ENCODE results near the gene WWOX.

Gene WWOX

DNA sequence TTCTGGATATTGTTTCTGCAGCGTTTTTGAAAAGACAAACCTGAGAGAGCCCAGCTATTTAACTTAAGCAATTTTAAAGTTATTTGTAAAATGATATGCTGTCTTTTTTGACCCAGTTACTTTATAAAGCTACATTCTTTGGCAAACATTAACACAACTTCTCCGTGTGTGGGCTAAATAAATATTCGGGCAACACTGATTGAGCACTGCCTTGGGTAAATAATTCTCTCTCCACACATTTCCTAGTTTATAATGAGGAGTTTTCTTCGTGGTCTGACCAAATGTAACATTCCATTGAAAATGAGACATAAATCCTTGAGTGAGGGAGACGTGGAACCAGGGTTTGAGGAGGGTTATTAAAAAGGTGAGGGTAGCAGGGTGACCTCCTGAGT is 142.8 kb downstream of the WWOX start:
- H3K4me3 ChIP-seq (ENCODE audit: low read length): no peak overlapping the region
- H3F3A ChIP-seq (ENCODE audit: insufficient read depth, low read length): no peaks in the 10 kb centered on the region
- no peaks in the 10 kb centered on the region for H3K36me3 ChIP-seq (replicated peaks; ENCODE audit: insufficient read depth, low read length)
- no peaks in the 10 kb centered on the region for H3K27me3 ChIP-seq (replicated peaks; ENCODE audit: insufficient read depth, low read length)
- H2AFZ ChIP-seq (ENCODE audit: low read length): no peak overlapping the region
- no peak overlapping the region for H3K27ac ChIP-seq (ENCODE audit: low read length)
- no peak overlapping the region for H3K4me2 ChIP-seq (ENCODE audit: low read depth, low read length)
- H3K9me2 ChIP-seq (replicated peaks; ENCODE audit: insufficient read depth, low read length): no peaks in the 10 kb centered on the region
- no peaks in the 10 kb centered on the region for H4K20me1 ChIP-seq (ENCODE audit: insufficient read depth, low read length)
- no peaks in the 10 kb centered on the region for H3K4me1 ChIP-seq (ENCODE audit: low read length)
- no peak overlapping the region for H3K9ac ChIP-seq (ENCODE audit: low read length)
- DNase-seq: no peak
- H3K9me3 ChIP-seq (replicated peaks; ENCODE audit: insufficient read depth, low read length): no peaks in the 10 kb centered on the region
- TF ChIP-seq EZH2phosphoT487 (IDR thresholded peaks at IDR 0.05; ENCODE audit: low read length): no peak
- TF ChIP-seq, protein P1, sequence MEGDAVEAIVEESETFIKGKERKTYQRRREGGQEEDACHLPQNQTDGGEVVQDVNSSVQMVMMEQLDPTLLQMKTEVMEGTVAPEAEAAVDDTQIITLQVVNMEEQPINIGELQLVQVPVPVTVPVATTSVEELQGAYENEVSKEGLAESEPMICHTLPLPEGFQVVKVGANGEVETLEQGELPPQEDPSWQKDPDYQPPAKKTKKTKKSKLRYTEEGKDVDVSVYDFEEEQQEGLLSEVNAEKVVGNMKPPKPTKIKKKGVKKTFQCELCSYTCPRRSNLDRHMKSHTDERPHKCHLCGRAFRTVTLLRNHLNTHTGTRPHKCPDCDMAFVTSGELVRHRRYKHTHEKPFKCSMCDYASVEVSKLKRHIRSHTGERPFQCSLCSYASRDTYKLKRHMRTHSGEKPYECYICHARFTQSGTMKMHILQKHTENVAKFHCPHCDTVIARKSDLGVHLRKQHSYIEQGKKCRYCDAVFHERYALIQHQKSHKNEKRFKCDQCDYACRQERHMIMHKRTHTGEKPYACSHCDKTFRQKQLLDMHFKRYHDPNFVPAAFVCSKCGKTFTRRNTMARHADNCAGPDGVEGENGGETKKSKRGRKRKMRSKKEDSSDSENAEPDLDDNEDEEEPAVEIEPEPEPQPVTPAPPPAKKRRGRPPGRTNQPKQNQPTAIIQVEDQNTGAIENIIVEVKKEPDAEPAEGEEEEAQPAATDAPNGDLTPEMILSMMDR (IDR thresholded peaks at IDR 0.05; ENCODE audit: low read length): no peak
- TF ChIP-seq EZH2 (optimal IDR thresholded peaks at IDR 0.05; ENCODE audit: low read depth, low read length): no peak
- no peaks in the 10 kb centered on the region for H3K79me2 ChIP-seq (ENCODE audit: low read length)

DNA sequence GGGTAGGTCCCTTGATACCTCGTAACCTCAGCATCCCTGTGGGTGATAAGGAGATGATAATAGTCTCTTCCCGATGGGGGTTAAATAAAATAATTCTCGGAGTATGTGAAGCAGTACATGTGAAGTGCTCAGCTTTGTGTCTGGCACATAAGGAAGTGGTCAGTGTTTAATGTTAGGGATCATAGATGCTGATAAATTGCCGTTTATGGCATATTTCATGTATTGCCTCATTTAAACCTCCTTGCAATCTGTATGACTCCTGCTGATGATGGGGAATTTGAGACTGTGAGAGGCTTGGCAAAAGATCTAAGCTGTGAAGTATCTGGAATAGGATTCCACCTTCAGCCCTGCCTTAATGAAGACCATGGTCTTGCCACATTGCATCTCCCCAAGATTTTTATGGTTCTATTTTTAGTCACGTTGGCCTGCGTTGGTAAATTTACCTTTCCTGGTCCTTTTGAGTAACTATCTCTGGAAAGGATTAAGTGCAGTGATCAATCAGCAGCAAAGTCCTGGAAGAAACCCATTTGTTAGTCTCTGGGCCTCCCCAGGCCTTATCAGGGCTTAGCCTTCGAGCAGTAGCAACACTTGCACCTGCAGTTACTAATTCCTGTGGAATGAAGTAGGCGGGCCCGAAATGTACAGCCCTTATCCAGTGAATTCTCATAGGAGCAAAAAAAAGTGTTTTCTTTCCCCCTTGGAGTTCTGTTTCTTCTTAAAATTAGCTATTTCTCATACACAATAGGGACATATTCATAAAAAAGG is 144.9 kb downstream of the WWOX start:
- Histone ChIP-seq H3K9me2 (replicated peaks; ENCODE audit: insufficient read depth, low read length) (no peaks in the 10 kb centered on the region), H3K9ac (ENCODE audit: low read length) (no peak overlapping the region), H3K36me3 (replicated peaks; ENCODE audit: insufficient read depth, low read length) (no peaks in the 10 kb centered on the region), H3K4me1 (ENCODE audit: low read length) (no peaks in the 10 kb centered on the region), H4K20me1 (ENCODE audit: insufficient read depth, low read length) (no peaks in the 10 kb centered on the region), H3K4me2 (ENCODE audit: low read depth, low read length) (no peak overlapping the region), H3K79me2 (ENCODE audit: low read length) (no peaks in the 10 kb centered on the region), H3K9me3 (replicated peaks; ENCODE audit: insufficient read depth, low read length) (no peaks in the 10 kb centered on the region), H3K27ac (ENCODE audit: low read length) (no peak overlapping the region), H2AFZ (ENCODE audit: low read length) (no peak overlapping the region), H3K27me3 (replicated peaks; ENCODE audit: insufficient read depth, low read length) (no peaks in the 10 kb centered on the region), H3F3A (ENCODE audit: insufficient read depth, low read length) (no peaks in the 10 kb centered on the region), H3K4me3 (ENCODE audit: low read length) (no peak overlapping the region)
- no peak for DNase-seq
- TF ChIP-seq, protein P1 (IDR thresholded peaks at IDR 0.05; ENCODE audit: low read length): no peak
- TF ChIP-seq EZH2 (optimal IDR thresholded peaks at IDR 0.05; ENCODE audit: low read depth, low read length): no peak
- no peak for TF ChIP-seq EZH2phosphoT487 (IDR thresholded peaks at IDR 0.05; ENCODE audit: low read length)

DNA sequence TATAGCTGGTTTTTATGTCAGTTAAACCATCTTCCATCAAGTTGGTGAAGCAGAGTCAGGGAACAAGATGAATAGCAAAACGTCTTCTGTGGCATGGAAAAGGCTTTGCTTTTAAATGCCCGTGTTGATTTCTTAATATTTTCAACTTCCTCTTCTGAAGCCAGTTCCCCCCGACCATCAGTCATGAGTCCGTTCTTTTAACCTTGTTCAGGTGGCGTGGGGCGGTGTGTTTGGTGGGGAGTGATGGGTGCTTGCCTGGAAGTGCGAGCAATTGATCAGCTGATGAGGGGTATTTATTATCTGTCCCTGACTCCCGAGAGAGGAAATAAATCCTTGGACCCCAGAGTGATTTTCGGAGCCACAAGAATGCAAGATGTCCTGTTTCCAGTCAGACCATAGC is 147.1 kb downstream of the WWOX start:
- Histone ChIP-seq H3K36me3 (replicated peaks; ENCODE audit: insufficient read depth, low read length) (no peaks in the 10 kb centered on the region), H3K27me3 (replicated peaks; ENCODE audit: insufficient read depth, low read length) (no peaks in the 10 kb centered on the region), H3K27ac (ENCODE audit: low read length) (no peak overlapping the region), H2AFZ (ENCODE audit: low read length) (no peak overlapping the region), H3K9me2 (replicated peaks; ENCODE audit: insufficient read depth, low read length) (no peaks in the 10 kb centered on the region), H3K79me2 (ENCODE audit: low read length) (no peaks in the 10 kb centered on the region), H3K4me3 (ENCODE audit: low read length) (no peak overlapping the region), H3K9ac (ENCODE audit: low read length) (no peak overlapping the region), H4K20me1 (ENCODE audit: insufficient read depth, low read length) (no peaks in the 10 kb centered on the region), H3K4me2 (ENCODE audit: low read depth, low read length) (no peak overlapping the region), H3F3A (ENCODE audit: insufficient read depth, low read length) (no peaks in the 10 kb centered on the region), H3K4me1 (ENCODE audit: low read length) (no peaks in the 10 kb centered on the region), H3K9me3 (replicated peaks; ENCODE audit: insufficient read depth, low read length) (no peaks in the 10 kb centered on the region)
- no peak for DNase-seq
- TF ChIP-seq EZH2phosphoT487 (IDR thresholded peaks at IDR 0.05; ENCODE audit: low read length) (no peak), EZH2 (optimal IDR thresholded peaks at IDR 0.05; ENCODE audit: low read depth, low read length) (no peak)
- TF ChIP-seq, protein P1 (IDR thresholded peaks at IDR 0.05; ENCODE audit: low read length): no peak

All from MM.1S (cell line).